CD1c-positive myeloid dendritic cell (primary cell): ENCODE results near the gene MROH9.

ENCODE experiments used
- DNase-seq: peaks from one replicate; pipeline ENCODE4 v3.0.0-alpha.2; 2016; ENCODE audit errors: extremely low spot score

MROH9 gene

GRCh38 chr1:171081763-171082201 lies 146.4 kb downstream of the MROH9 start:
- no peak for DNase-seq

- no peak for DNase-seq
Measured at GRCh38 chr1:171082606-171083005, 147.3 kb downstream of the MROH9 start.

- no peak for DNase-seq
Measured at GRCh38 chr1:171083222-171083621, 147.9 kb downstream of the MROH9 start.

GRCh38 chr1:171084091-171084490 lies 148.8 kb downstream of the MROH9 start:
- no peak for DNase-seq

- no peak for DNase-seq
Measured at GRCh38 chr1:171084870-171085269, 149.5 kb downstream of the MROH9 start.

- no peak for DNase-seq
Measured at GRCh38 chr1:171087896-171088295, 152.6 kb downstream of the MROH9 start.

GRCh38 chr1:171090604-171091003 lies 155.3 kb downstream of the MROH9 start, which contains the start of gene FMO3:
TSS of gene FMO3 (plus strand) at chr1:171090905. CDS start at chr1:171092659, 1,754 bp downstream.
- DNase-seq: no peak

- no peak for DNase-seq
Measured at GRCh38 chr1:171103862-171104261, 168.5 kb downstream of the MROH9 start.

GRCh38 chr1:171107262-171107940 lies 172.1 kb downstream of the MROH9 start:
- DNase-seq: no peak

- no peak for DNase-seq
Measured at GRCh38 chr1:171107969-171108368, 172.6 kb downstream of the MROH9 start.

- no peak for DNase-seq
Measured at GRCh38 chr1:171109966-171110365, 174.6 kb downstream of the MROH9 start.

- no peak for DNase-seq
Measured at GRCh38 chr1:171110621-171111326, 175.4 kb downstream of the MROH9 start.

- DNase-seq: no peak
Measured at GRCh38 chr1:171112119-171112518, 176.8 kb downstream of the MROH9 start.

- DNase-seq: no peak
Measured at GRCh38 chr1:171113382-171113781, 178.0 kb downstream of the MROH9 start.
